Kidney (tissue), 14 donors: ENCODE data around the gene RAB7A. TPM values are rescaled to one million over a fixed set of nuclear protein-coding genes. Genes with fewer than 3 reads are reported as not detected.

Source experiments
- DNase-seq, 5 donors: peaks; one replicate each; pipeline ENCODE4 v3.0.0-alpha.2; 2013 to 2020
- FAIRE-seq: peaks from 2 replicates; lab custom pipeline; 2012; peaks lifted over from hg19 to GRCh38; lab: Jason Lieb, UNC
- H3K27ac ChIP-seq, 2 donors: one replicate each; pipeline ENCODE4 v1.7.0; 2013; ENCODE audit warnings: low read depth in 2 of 2, low read length in 2 of 2, inconsistent platforms in 1 of 2
- H3K27me3 ChIP-seq: one replicate; pipeline ENCODE4 v1.7.1; 2013; ENCODE audit warnings: low read length, inconsistent platforms; ENCODE audit not compliant: control insufficient read depth, insufficient read depth
- H3K36me3 ChIP-seq, 3 donors: one replicate each; pipeline versions ENCODE4 v1.7.0 to v1.7.1; 2013; ENCODE audit warnings: low read length in 3 of 3, control low read depth in 1 of 3, inconsistent platforms in 1 of 3; ENCODE audit not compliant: insufficient read depth in 3 of 3, control insufficient read depth in 2 of 3
- H3K4me1 ChIP-seq, 3 donors: one replicate each; pipeline versions ENCODE4 v1.7.0 to v1.7.1; 2013; ENCODE audit warnings: low read length in 3 of 3, inconsistent platforms in 1 of 3, low read depth in 1 of 3; ENCODE audit not compliant: control insufficient read depth in 2 of 3, insufficient read depth in 2 of 3
- H3K4me3 ChIP-seq, 3 donors: one replicate each; pipeline versions ENCODE4 v1.7.0 to v1.8.1; 2013; ENCODE audit warnings: low read length in 3 of 3, control low read depth in 1 of 3, inconsistent platforms in 1 of 3
- H3K9ac ChIP-seq, 3 donors: one replicate each; pipeline versions ENCODE4 v1.7.0 to v1.7.1; 2013; ENCODE audit warnings: low read length in 3 of 3, control low read depth in 1 of 3, inconsistent platforms in 1 of 3
- H3K9me3 ChIP-seq, 3 donors: one replicate each; pipeline versions ENCODE4 v1.7.0 to v1.7.1; 2013; ENCODE audit warnings: low read length in 3 of 3, control low read depth in 1 of 3, inconsistent platforms in 1 of 3; ENCODE audit not compliant: control insufficient read depth in 2 of 3, insufficient read depth in 1 of 3
- CTCF ChIP-seq: IDR thresholded peaks from 3 replicates; pipeline ENCODE4 v1.5.1; 2012; ENCODE audit warnings: mild to moderate bottlenecking, moderate library complexity, borderline replicate concordance; ENCODE audit not compliant: insufficient read depth; ENCODE audit errors: extremely low read depth
- intact Hi-C: fragments of 100-400 bp; cut with DNase I; formaldehyde crosslinking; loops from one replicate; pipeline ENCODE4 v1.11.1; 2022
- polyA plus RNA-seq: library from polyadenylated mRNA; stranded (reverse); fragments of 350-450 nt; fragmentation: Illumina TruSeq; extraction: RNeasy Lipid Tissue Mini Kit (QIAGEN cat#74804); gene quantifications from one replicate; pipeline ENCODE4 v1.2.3, GENCODE V29; 2014; ENCODE audit warnings: low read depth, low replicate concordance; ENCODE audit not compliant: insufficient read depth
- total RNA-seq: library from RNA; stranded (reverse); fragmentation: NEBNext Ultra II Directional; extraction: Animal tissue kit (Norgen Biotek cat#: 25700); gene quantifications from one replicate; pipeline ENCODE4 v1.2.1, GENCODE V29; 2021
- donor health status: control.
- donor health status: control.
- donor health status: control.
- donor health status: control.
- donor health status: control.
- donor health status: DM: yes; HTN: yes; CAD: no.
- donor health status: Normal renal cell carcinoma (clear cell type).

The RAB7A gene
- total and polyA plus RNA-seq, 2 donors from 2014 or later, result 211 to 248 TPM

- FAIRE-seq (no peak), DNase-seq (peak in 1 of 5 donors; percentile 61)
- H3K4me3 ChIP-seq, result no peak overlapping the region
- H3K27me3 ChIP-seq, result no peaks in the 10 kb centered on the region
- intact Hi-C loops, result no loop called here
- no peak overlapping the region for H3K27ac ChIP-seq
- H3K4me1 ChIP-seq, result no peaks in the 10 kb centered on the region
- no peak for TF ChIP-seq CTCF
- H3K9ac ChIP-seq, result peak overlapping the region in 1 of 3 donors; percentile 19
- no peaks in the 10 kb centered on the region for H3K9me3 ChIP-seq
- no peaks in the 10 kb centered on the region for H3K36me3 ChIP-seq
Observed at GRCh38 chr3:128846486-128846891, 120.5 kb downstream of the RAB7A start.

- DNase-seq (no peak), FAIRE-seq (no peak)
- Histone ChIP-seq H3K4me1 (no peaks in the 10 kb centered on the region), H3K27ac (no peak overlapping the region), H3K36me3 (no peaks in the 10 kb centered on the region), H3K9me3 (no peaks in the 10 kb centered on the region), H3K27me3 (no peaks in the 10 kb centered on the region), H3K4me3 (no peak overlapping the region), H3K9ac (no peak overlapping the region)
- intact Hi-C loops, result no loop called here
- no peak for TF ChIP-seq CTCF
Observed at GRCh38 chr3:128847666-128848370, 121.8 kb downstream of the RAB7A start.

- Histone ChIP-seq H3K27me3 (no peaks in the 10 kb centered on the region), H3K9ac (no peak overlapping the region), H3K27ac (no peak overlapping the region), H3K4me1 (no peaks in the 10 kb centered on the region), H3K36me3 (no peaks in the 10 kb centered on the region), H3K4me3 (no peak overlapping the region), H3K9me3 (peaks cover 0 to 2% (median 0%) of the 10 kb centered on the region in 3 donors)
- intact Hi-C loops, result no loop called here
- TF ChIP-seq CTCF, result no peak
- DNase-seq (no peak), FAIRE-seq (no peak)
Observed at GRCh38 chr3:128848936-128849335, 123.0 kb downstream of the RAB7A start.
